Keratinocyte (primary cell): ENCODE results near the gene CHCHD1.

Source experiments
- CTCF ChIP-seq, 3 experiments: IDR thresholded peaks in 1 of 3; conservative IDR thresholded peaks in 1 of 3; optimal IDR thresholded peaks in 1 of 3; 2 replicates in 2 of 3; 3 replicates in 1 of 3; pipeline versions ENCODE3 to v1.5.1; 2011; ENCODE audit warnings: low read length in 3 of 3, mild to moderate bottlenecking in 3 of 3, moderate library complexity in 2 of 3, control low read depth in 1 of 3, inconsistent platforms in 1 of 3; ENCODE audit not compliant: insufficient read depth in 2 of 3; ENCODE audit errors: extremely low read depth in 1 of 3
- EZH2 ChIP-seq: IDR thresholded peaks from one replicate; pipeline ENCODE4 v1.6.1; 2012; ENCODE audit warnings: inconsistent platforms, mild to moderate bottlenecking, low read length, moderate library complexity

GRCh38 chr10:73759512-73760115 lies 22.2 kb upstream of the CHCHD1 start:
- TF ChIP-seq EZH2 (no peak), CTCF (optimal IDR thresholded peaks at IDR 0.05 in 1 of 3, IDR thresholded peaks at IDR 0.05 in 1 of 3, conservative IDR thresholded peaks at IDR 0.05 in 1 of 3; ENCODE audit: extremely low read depth in 1 of 3, insufficient read depth in 2 of 3, low read length in 3 of 3) (no peak)
